ENCODE results near the gene KLC1.

KLC1 gene

GRCh38 chr14:103656756-103657133 lies 27.7 kb downstream of the KLC1 start:
- H3K4me3 ChIP-seq (ENCODE audit: low read depth, low read length): no peak overlapping the region
- TF ChIP-seq, protein P1, sequence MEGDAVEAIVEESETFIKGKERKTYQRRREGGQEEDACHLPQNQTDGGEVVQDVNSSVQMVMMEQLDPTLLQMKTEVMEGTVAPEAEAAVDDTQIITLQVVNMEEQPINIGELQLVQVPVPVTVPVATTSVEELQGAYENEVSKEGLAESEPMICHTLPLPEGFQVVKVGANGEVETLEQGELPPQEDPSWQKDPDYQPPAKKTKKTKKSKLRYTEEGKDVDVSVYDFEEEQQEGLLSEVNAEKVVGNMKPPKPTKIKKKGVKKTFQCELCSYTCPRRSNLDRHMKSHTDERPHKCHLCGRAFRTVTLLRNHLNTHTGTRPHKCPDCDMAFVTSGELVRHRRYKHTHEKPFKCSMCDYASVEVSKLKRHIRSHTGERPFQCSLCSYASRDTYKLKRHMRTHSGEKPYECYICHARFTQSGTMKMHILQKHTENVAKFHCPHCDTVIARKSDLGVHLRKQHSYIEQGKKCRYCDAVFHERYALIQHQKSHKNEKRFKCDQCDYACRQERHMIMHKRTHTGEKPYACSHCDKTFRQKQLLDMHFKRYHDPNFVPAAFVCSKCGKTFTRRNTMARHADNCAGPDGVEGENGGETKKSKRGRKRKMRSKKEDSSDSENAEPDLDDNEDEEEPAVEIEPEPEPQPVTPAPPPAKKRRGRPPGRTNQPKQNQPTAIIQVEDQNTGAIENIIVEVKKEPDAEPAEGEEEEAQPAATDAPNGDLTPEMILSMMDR (IDR thresholded peaks at IDR 0.05; ENCODE audit: insufficient read depth, low read depth, low read length, missing control alignments): no peak
- DNase-seq (ENCODE audit: low read depth): no peak

- TF ChIP-seq, protein P1 (IDR thresholded peaks at IDR 0.05; ENCODE audit: insufficient read depth, low read depth, low read length, missing control alignments): no peak
- no peak overlapping the region for H3K4me3 ChIP-seq (ENCODE audit: low read depth, low read length)
- DNase-seq (ENCODE audit: low read depth): no peak
Measured at GRCh38 chr14:103657471-103657870, 28.5 kb downstream of the KLC1 start.

DNA sequence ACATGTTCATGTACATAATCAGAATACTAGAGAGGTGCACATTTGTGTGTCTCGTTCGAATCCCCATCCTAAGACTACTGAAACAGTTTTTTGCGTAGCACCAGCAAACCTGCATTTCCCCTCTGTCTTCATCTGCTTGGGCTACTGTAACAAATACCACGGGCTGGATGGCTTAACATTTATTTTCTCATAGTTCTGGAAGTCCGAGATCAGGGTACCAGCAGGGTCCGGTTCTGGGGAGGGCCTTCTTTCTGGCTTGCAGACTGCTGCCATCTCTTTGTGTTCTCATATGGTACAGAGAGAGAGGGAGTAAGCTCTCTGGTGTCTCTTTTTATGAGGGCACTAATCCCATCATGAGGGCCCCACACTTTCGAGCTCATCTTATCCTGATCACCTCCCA lies 30.6 kb downstream of the KLC1 start:
- no peak for DNase-seq (ENCODE audit: low read depth)
- TF ChIP-seq, protein P1 (IDR thresholded peaks at IDR 0.05; ENCODE audit: insufficient read depth, low read depth, low read length, missing control alignments): no peak
- no peak overlapping the region for H3K4me3 ChIP-seq (ENCODE audit: low read depth, low read length)

GRCh38 chr14:103662029-103662428 lies 33.0 kb downstream of the KLC1 start:
- H3K4me3 ChIP-seq (ENCODE audit: low read depth, low read length): no peak overlapping the region
- TF ChIP-seq, protein P1 (IDR thresholded peaks at IDR 0.05; ENCODE audit: insufficient read depth, low read depth, low read length, missing control alignments): no peak
- no peak for DNase-seq (ENCODE audit: low read depth)

DNA sequence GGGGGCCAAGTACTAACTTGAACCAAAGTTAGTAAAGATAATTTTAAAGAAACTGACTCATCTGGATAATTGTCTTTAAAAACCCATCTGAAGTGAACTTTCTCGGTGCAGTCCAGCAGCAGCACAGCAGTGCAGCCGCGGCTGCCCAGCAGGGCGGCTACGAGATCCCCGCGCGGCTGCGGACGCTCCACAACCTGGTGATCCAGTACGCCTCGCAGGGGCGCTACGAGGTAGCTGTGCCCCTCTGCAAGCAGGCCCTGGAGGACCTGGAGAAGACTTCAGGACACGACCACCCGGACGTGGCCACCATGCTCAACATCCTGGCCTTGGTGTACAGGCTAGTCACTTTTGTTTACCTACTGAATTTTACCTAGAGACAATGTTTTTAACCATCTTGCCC lies 33.6 kb downstream of the KLC1 start:
- no peak overlapping the region for H3K4me3 ChIP-seq (ENCODE audit: low read depth, low read length)
- no peak for DNase-seq (ENCODE audit: low read depth)

GRCh38 chr14:103663506-103663905 lies 34.5 kb downstream of the KLC1 start:
- H3K4me3 ChIP-seq (ENCODE audit: low read depth, low read length): no peak overlapping the region
- DNase-seq (ENCODE audit: low read depth): no peak
- TF ChIP-seq, protein P1 (IDR thresholded peaks at IDR 0.05; ENCODE audit: insufficient read depth, low read depth, low read length, missing control alignments): no peak

More for the DNA sequence above, 33.6 kb downstream of the KLC1 start:
- TF ChIP-seq, protein P1 (IDR thresholded peaks at IDR 0.05; ENCODE audit: insufficient read depth, low read depth, low read length, missing control alignments): no peak

GRCh38 chr14:103667671-103668070 lies 38.7 kb downstream of the KLC1 start:
- no peak for DNase-seq (ENCODE audit: low read depth)
- H3K4me3 ChIP-seq (ENCODE audit: low read depth, low read length): no peak overlapping the region
- TF ChIP-seq, protein P1 (IDR thresholded peaks at IDR 0.05; ENCODE audit: insufficient read depth, low read depth, low read length, missing control alignments): no peak
